D721Med (cell line): ENCODE measurements around the gene TLR10.
"Not testable (repeated sequence)": the region's sequence is repeated elsewhere in the genome, so short reads cannot be mapped to it uniquely, and the experiment has no call there.

ENCODE experiments used
- DNase-seq: peaks from one replicate; pipeline ENCODE4 v3.0.0; 2011; ENCODE audit warnings: low spot score; ENCODE audit not compliant: insufficient read length
- FAIRE-seq: peaks from 2 replicates; lab custom pipeline; 2011; peaks lifted over from hg19 to GRCh38; lab: Jason Lieb, UNC
- CTCF ChIP-seq: IDR thresholded peaks from 2 replicates; pipeline ENCODE4 v1.5.1; 2012; ENCODE audit warnings: mild to moderate bottlenecking, control low read depth; ENCODE audit not compliant: insufficient read depth; ENCODE audit errors: missing control alignments

The TLR10 gene

GRCh38 chr4:38785901-38786402 lies 3.2 kb upstream of the TLR10 start:
- FAIRE-seq = no peak
- DNase-seq = no peak
- no peak for TF ChIP-seq CTCF

GRCh38 chr4:38785041-38785790 lies 2.4 kb upstream of the TLR10 start:
- FAIRE-seq = no peak
- DNase-seq = no peak
- no peak for TF ChIP-seq CTCF

GRCh38 chr4:38784141-38784540 lies 1.4 kb upstream of the TLR10 start:
- FAIRE-seq = no peak
- no peak for DNase-seq

GRCh38 chr4:38783109-38783460 lies 295 bp upstream of the TLR10 start:
- DNase-seq = no peak
- no peak for FAIRE-seq

More at GRCh38 chr4:38784141-38784540, 1.4 kb upstream of the TLR10 start:
- no peak for TF ChIP-seq CTCF

GRCh38 chr4:38781854-38782261 lies 932 bp downstream of the TLR10 start:
- FAIRE-seq (no peak), DNase-seq (no peak)
- TF ChIP-seq CTCF = no peak

More at GRCh38 chr4:38783109-38783460, 295 bp upstream of the TLR10 start:
- TF ChIP-seq CTCF = no peak

GRCh38 chr4:38780833-38781484 lies 1.8 kb downstream of the TLR10 start:
- no peak for DNase-seq
- TF ChIP-seq CTCF = no peak
- no peak for FAIRE-seq

GRCh38 chr4:38779790-38780189 lies 3.0 kb downstream of the TLR10 start:
- no peak for TF ChIP-seq CTCF
- DNase-seq (no peak), FAIRE-seq (no peak)

GRCh38 chr4:38777925-38778324 lies 4.9 kb downstream of the TLR10 start:
- not testable (repeated sequence) for DNase-seq, FAIRE-seq
